ENCODE data around the gene SEZ6.

GRCh38 chr17:28954886-28955285 is 50.9 kb downstream of the SEZ6 start:
- TF ChIP-seq GATA3 (IDR thresholded peaks at IDR 0.05; ENCODE audit: borderline replicate concordance) (no peak), HOXA7 (CRISPR knock-in tag; IDR thresholded peaks at IDR 0.05) (no peak), CTCF (IDR thresholded peaks at IDR 0.05) (no peak), JUN (IDR thresholded peaks at IDR 0.05) (no peak), MAX (IDR thresholded peaks at IDR 0.05) (no peak), POLR2A (IDR thresholded peaks at IDR 0.05; ENCODE audit: low read length) (no peak), ZFP36 (IDR thresholded peaks at IDR 0.05; ENCODE audit: borderline replicate concordance, partially characterized antibody) (no peak)
